Large intestine (tissue), 3 donors: Measurements from ENCODE around the gene OR2T8. TPM values are rescaled to one million over a fixed set of nuclear protein-coding genes. Genes with fewer than 3 reads are reported as not detected.

ENCODE experiments used
- DNase-seq, 2 donors: peaks; one replicate each; pipeline versions ENCODE4 v3.0.0 to v3.0.0-alpha.2; 2013
- H3K27ac ChIP-seq: one replicate; pipeline ENCODE4 v1.5.1; 2013; ENCODE audit warnings: low read length
- H3K27me3 ChIP-seq: 2 replicates; pipeline ENCODE4 v1.6.1; 2013; ENCODE audit warnings: low read length; ENCODE audit not compliant: control insufficient read depth, insufficient read depth
- H3K36me3 ChIP-seq: 2 replicates; pipeline ENCODE4 v1.6.1; 2013; ENCODE audit warnings: low read length; ENCODE audit not compliant: control insufficient read depth, insufficient read depth
- H3K4me1 ChIP-seq: one replicate; pipeline ENCODE4 v1.6.1; 2013; ENCODE audit warnings: low read length; ENCODE audit not compliant: control insufficient read depth, insufficient read depth
- H3K4me3 ChIP-seq: one replicate; pipeline ENCODE4 v1.5.1; 2013; ENCODE audit warnings: low read length
- H3K9me3 ChIP-seq: one replicate; pipeline ENCODE4 v1.6.1; 2013; ENCODE audit warnings: mild to moderate bottlenecking, low read depth, low read length, moderate library complexity; ENCODE audit not compliant: control insufficient read depth
- WGBS: methylation state at CpG from one replicate; pipeline ENCODE4 v1.1.5; 2013; ENCODE audit warnings: low lambda C conversion rate; ENCODE audit not compliant: insufficient coverage; 5-methylcytosine and 5-hydroxymethylcytosine counted together
- polyA plus RNA-seq: library from polyadenylated mRNA; unstranded; fragments of 120-200 nt; gene quantifications from one replicate; pipeline ENCODE4 v1.2.1, GENCODE V29; 2013

Gene OR2T8
- polyA plus RNA-seq, 1 donor: 0.09 TPM

DNA sequence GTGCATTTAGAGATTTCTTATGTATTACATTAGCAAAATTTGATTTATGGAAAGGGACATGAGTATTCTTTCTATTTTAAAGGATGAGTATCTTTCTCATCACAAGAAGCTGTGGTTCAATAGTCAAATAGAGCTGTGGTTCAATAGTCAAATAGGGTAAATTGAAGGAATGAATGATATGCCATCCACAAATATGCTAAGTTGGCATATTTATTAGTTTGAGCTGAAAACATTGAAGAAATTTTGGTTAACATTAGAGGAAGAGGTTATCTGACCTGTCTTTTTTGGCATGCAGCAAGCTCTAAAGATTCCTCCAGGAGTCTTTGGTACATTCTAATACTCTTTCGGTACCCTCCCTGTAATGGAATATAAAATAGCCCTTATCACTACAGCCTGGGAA is 33.4 kb downstream of the OR2T8 start:
- Histone ChIP-seq H3K4me3 (no peak overlapping the region), H3K4me1 (no peaks in the 10 kb centered on the region), H3K36me3 (no peaks in the 10 kb centered on the region), H3K27ac (no peak overlapping the region), H3K27me3 (no peaks in the 10 kb centered on the region), H3K9me3 (no peaks in the 10 kb centered on the region)
- no CpG with 5 or more reads among the region's 1 CpG for WGBS
- DNase-seq: no peak

DNA sequence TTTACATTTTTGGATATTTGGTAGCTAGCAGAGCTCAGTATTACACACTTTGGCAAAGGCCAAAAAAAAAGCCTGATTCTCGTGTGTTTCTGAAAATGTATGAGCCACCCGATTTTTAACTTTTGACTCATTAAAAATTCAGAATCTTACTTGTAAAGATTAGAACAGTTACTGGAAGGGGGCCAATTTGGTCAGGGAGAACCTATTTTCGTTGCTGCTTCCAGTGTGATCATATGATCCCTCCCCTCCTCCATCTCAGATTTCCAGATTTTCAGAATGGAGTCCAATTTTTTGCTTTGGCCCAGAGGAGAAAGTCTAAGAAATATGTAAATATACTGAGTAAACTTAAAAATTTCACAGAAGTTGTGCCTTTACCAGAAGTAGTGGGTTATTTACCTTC is 41.7 kb downstream of the OR2T8 start:
- no peak overlapping the region for H3K4me3 ChIP-seq
- no peaks in the 10 kb centered on the region for H3K27me3 ChIP-seq
- H3K4me1 ChIP-seq: no peaks in the 10 kb centered on the region
- peaks cover under 1% of the 10 kb centered on the region for H3K9me3 ChIP-seq
- no peak overlapping the region for H3K27ac ChIP-seq
- 52% methylated on average over 3 of the region's 3 CpGs for WGBS
- no peaks in the 10 kb centered on the region for H3K36me3 ChIP-seq
- no peak for DNase-seq

GRCh38 chr1:247962911-247963588 is 43.0 kb downstream of the OR2T8 start:
- Histone ChIP-seq H3K36me3 (no peaks in the 10 kb centered on the region), H3K4me1 (no peaks in the 10 kb centered on the region), H3K9me3 (peaks cover 6% of the 10 kb centered on the region), H3K27me3 (no peaks in the 10 kb centered on the region), H3K4me3 (no peak overlapping the region), H3K27ac (no peak overlapping the region)
- WGBS: 80% methylated on average over 4 of the region's 4 CpGs
- DNase-seq: no peak

- peaks cover 6% of the 10 kb centered on the region for H3K9me3 ChIP-seq
- no peak for DNase-seq
- 92% methylated on average over 2 of the region's 2 CpGs for WGBS
- no peak within 1 kb of the TSS for H3K27ac ChIP-seq
- H3K36me3 ChIP-seq: no peaks in the 10 kb centered on the region
- H3K4me3 ChIP-seq: no peak within 1 kb of the TSS
- no peaks in the 10 kb centered on the region for H3K27me3 ChIP-seq
- no peaks in the 10 kb centered on the region for H3K4me1 ChIP-seq
Observed at GRCh38 chr1:247964933-247965332, 44.9 kb downstream of the OR2T8 start, which contains the start of gene OR2AK2. Gene OR2AK2, plus strand, starts transcription at chr1:247965233. Its CDS starts 144 bp downstream, at chr1:247965377.

GRCh38 chr1:247966532-247967204 is 46.6 kb downstream of the OR2T8 start:
- Histone ChIP-seq H3K4me1 (no peaks in the 10 kb centered on the region), H3K9me3 (peaks cover 6% of the 10 kb centered on the region), H3K27ac (no peak overlapping the region), H3K4me3 (no peak overlapping the region), H3K36me3 (no peaks in the 10 kb centered on the region), H3K27me3 (no peaks in the 10 kb centered on the region)
- DNase-seq: no peak
- WGBS: 78% methylated on average over 2 of the region's 5 CpGs

Other genes starting within 250 kb of the OR2T8 start
- 0.01 TPM for gene OR13G1, start 240.5 kb upstream of the OR2T8 start, polyA plus RNA-seq
- not detected for gene OR6F1, start 203.6 kb upstream of the OR2T8 start, polyA plus RNA-seq
- not detected for gene OR14K1, start 181.6 kb upstream of the OR2T8 start, polyA plus RNA-seq
- not detected for gene OR14A2, start 172.1 kb upstream of the OR2T8 start, polyA plus RNA-seq
- not detected for gene OR1C1, start 159.7 kb upstream of the OR2T8 start, polyA plus RNA-seq
- not detected for gene OR14A16, start 96.1 kb upstream of the OR2T8 start, polyA plus RNA-seq
- not detected for gene OR11L1, start 78.4 kb upstream of the OR2T8 start, polyA plus RNA-seq
- 2.1 TPM for gene TRIM58, start 63.1 kb upstream of the OR2T8 start, polyA plus RNA-seq
- gene OR2W3, start 24.7 kb upstream of the OR2T8 start, polyA plus RNA-seq: 0.51 TPM
- gene OR2AJ1, start 4.6 kb downstream of the OR2T8 start, polyA plus RNA-seq: not detected
- gene OR2L8, start 28.6 kb downstream of the OR2T8 start, polyA plus RNA-seq: not detected
- not detected for gene OR2AK2, start 45.0 kb downstream of the OR2T8 start, polyA plus RNA-seq
- gene OR2L5, start 93.4 kb downstream of the OR2T8 start, polyA plus RNA-seq: not detected
- gene OR2L2, start 109.8 kb downstream of the OR2T8 start, polyA plus RNA-seq: 0.52 TPM
- gene OR2L3, start 126.6 kb downstream of the OR2T8 start, polyA plus RNA-seq: not detected
- 0.09 TPM for gene OR2L13, start 174.9 kb downstream of the OR2T8 start, polyA plus RNA-seq
- gene OR2M5, start 224.9 kb downstream of the OR2T8 start, polyA plus RNA-seq: not detected